Suprapubic skin (tissue), 4 donors: ENCODE results near the gene SPATA20. TPM values are rescaled to one million over a fixed set of nuclear protein-coding genes. Genes with fewer than 3 reads are reported as not detected.

ENCODE experiments used
- DNase-seq, 2 donors: peaks; one replicate each; pipeline ENCODE4 v3.0.0-alpha.2; 2019; ENCODE audit warnings: low spot score in 2 of 2
- H3K27ac ChIP-seq: fragments of 200-600 bp; sonication (generic); one replicate; pipeline ENCODE4 v1.5.1; 2019
- H3K27me3 ChIP-seq: fragments of 200-600 bp; sonication (generic); one replicate; pipeline ENCODE4 v1.5.1; 2019
- H3K36me3 ChIP-seq: fragments of 200-600 bp; sonication (generic); one replicate; pipeline ENCODE4 v1.5.1; 2019
- H3K4me1 ChIP-seq: fragments of 200-600 bp; sonication (generic); one replicate; pipeline ENCODE4 v1.5.1; 2019
- H3K4me3 ChIP-seq: fragments of 200-600 bp; sonication (generic); one replicate; pipeline ENCODE4 v1.5.1; 2019; ENCODE audit warnings: mild to moderate bottlenecking
- H3K9me3 ChIP-seq: fragments of 200-600 bp; sonication (generic); one replicate; pipeline ENCODE4 v1.5.1; 2019
- EP300 ChIP-seq: sonication (generic); formaldehyde crosslinking; IDR thresholded peaks from one replicate; pipeline ENCODE4 v1.6.1; 2017; ENCODE audit warnings: antibody characterized with exemption
- POLR2A ChIP-seq, 2 donors: fragments of 450-650 bp; IDR thresholded peaks; one replicate each; pipeline ENCODE4 v1.6.1; 2017; ENCODE audit warnings: antibody characterized with exemption in 2 of 2, mild to moderate bottlenecking in 2 of 2, moderate library complexity in 2 of 2
- POLR2AphosphoS5 ChIP-seq, 3 donors: sonication (generic); formaldehyde crosslinking; IDR thresholded peaks; one replicate each; pipeline ENCODE4 v1.6.1; 2017; ENCODE audit warnings: antibody characterized with exemption in 3 of 3
- WGBS: methylation state at CpG from one replicate; pipeline ENCODE4 v1.1.5; 2018; 5-methylcytosine and 5-hydroxymethylcytosine counted together
- total RNA-seq, 4 donors: library from RNA; depleted of rRNA; stranded (reverse); fragments of >200 nt; gene quantifications; one replicate each; pipeline ENCODE4 v1.1.0, GENCODE V29; 2016
- TF ChIP-seq, protein P1 (sequence below), 2 donors: fragments of 200-600 bp in 1 of 2; fragments of 450-650 bp in 1 of 2; sonication (generic) in 1 of 2; IDR thresholded peaks; one replicate each; pipeline ENCODE4 v1.5.1; 2016 to 2019; ENCODE audit warnings: antibody characterized with exemption in 2 of 2, mild to moderate bottlenecking in 1 of 2, moderate library complexity in 1 of 2

Gene SPATA20
- total RNA-seq, 4 donors from 2014 or later = 36.5 to 75.4 (median 50.9) TPM

DNA sequence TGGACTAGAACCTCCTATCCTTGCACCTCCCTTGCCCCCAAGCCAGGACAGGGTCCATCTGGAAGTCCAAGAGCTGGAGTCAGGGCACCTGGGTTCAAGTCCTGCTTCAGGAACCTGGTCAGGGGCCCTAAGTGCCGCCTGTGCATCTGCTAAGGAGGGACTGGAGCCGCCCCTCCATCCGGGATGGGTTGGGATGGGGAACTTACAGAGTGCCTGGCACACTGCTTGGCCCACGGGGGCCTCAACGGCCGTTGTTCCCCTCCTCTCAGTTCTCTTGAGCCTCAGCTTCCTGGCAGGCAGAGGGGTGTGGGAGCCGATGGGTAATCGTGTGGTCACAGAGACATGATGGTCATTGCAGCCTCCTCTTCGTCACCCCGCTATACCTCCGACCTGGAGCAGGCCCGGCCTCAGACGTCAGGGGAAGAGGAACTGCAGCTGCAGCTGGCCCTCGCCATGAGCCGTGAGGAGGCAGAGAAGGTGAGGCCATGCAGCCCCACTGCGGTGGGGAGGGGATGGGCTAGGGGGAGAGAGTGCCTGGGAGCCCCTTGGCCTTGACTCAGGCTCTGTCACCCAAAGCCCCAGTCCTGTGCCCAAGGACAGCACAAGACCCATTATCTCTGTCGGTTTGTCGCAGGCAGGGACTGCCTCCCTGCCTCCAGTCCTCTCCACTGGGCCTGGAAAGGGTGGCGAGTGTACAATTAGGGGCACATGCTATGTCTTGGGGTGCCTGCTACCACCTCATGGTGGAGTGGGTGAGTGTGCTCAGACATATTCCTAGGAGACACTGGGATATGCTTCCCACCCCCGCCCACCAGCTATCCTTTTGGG, 9.0 kb upstream of the SPATA20 start:
- no peak for TF ChIP-seq POLR2A (IDR thresholded peaks at IDR 0.05)
- TF ChIP-seq EP300 = no peak
- TF ChIP-seq, protein P1, sequence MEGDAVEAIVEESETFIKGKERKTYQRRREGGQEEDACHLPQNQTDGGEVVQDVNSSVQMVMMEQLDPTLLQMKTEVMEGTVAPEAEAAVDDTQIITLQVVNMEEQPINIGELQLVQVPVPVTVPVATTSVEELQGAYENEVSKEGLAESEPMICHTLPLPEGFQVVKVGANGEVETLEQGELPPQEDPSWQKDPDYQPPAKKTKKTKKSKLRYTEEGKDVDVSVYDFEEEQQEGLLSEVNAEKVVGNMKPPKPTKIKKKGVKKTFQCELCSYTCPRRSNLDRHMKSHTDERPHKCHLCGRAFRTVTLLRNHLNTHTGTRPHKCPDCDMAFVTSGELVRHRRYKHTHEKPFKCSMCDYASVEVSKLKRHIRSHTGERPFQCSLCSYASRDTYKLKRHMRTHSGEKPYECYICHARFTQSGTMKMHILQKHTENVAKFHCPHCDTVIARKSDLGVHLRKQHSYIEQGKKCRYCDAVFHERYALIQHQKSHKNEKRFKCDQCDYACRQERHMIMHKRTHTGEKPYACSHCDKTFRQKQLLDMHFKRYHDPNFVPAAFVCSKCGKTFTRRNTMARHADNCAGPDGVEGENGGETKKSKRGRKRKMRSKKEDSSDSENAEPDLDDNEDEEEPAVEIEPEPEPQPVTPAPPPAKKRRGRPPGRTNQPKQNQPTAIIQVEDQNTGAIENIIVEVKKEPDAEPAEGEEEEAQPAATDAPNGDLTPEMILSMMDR (IDR thresholded peaks at IDR 0.05) = no peak
- no peak for TF ChIP-seq POLR2AphosphoS5 (IDR thresholded peaks at IDR 0.05)
- H3K4me3 ChIP-seq = no peak overlapping the region
- no peaks in the 10 kb centered on the region for H3K9me3 ChIP-seq
- H3K4me1 ChIP-seq = peaks cover 69% of the 10 kb centered on the region
- 90% methylated on average over 16 of the region's 20 CpGs for WGBS
- H3K27ac ChIP-seq = no peak overlapping the region
- H3K27me3 ChIP-seq = peaks cover 1% of the 10 kb centered on the region
- no peak for DNase-seq
- H3K36me3 ChIP-seq = no peaks in the 10 kb centered on the region

DNA sequence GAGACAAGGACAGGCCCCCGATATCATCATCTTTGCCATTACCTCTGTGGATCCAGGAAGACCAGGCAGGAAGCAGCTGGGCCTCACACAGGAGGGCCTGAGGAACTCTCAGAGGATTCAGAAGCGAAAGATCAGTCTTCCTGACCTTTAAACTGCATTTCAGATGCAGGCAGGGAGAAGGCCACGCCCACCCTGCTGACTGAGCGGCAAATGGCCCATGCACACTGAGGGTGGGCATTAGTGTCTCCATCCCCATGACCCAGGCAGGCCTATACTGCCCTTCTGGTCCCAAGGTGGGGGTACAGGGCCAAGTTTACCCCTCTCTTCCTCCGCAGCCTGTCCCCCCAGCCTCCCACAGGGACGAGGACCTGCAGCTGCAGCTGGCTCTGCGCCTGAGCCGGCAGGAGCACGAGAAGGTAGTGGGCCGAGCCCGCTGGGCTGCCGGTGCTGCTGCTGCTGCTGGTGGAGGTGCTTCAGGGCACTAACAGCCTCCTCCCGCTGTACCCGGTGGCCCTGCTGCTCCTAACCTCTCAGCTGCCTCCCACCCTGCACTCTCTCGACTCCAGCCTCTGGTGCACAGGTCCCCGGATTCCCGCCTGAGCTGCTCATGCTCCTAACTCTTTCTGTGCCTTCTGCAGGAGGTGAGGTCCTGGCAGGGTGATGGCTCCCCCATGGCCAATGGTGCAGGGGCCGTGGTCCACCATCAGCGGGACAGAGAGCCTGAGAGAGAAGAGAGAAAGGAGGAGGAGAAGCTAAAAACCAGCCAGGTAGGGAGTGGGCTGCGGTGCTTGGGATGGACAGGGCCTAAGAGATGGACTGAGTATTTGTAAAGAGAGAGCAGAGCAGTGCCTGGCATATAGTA, 8.2 kb upstream of the SPATA20 start:
- 79% methylated on average over 20 of the region's 20 CpGs for WGBS
- peaks cover 66% of the 10 kb centered on the region for H3K4me1 ChIP-seq
- H3K27ac ChIP-seq = no peak overlapping the region
- no peak for TF ChIP-seq EP300
- TF ChIP-seq, protein P1 (IDR thresholded peaks at IDR 0.05) = no peak
- TF ChIP-seq POLR2A (IDR thresholded peaks at IDR 0.05) = no peak
- no peak for TF ChIP-seq POLR2AphosphoS5 (IDR thresholded peaks at IDR 0.05)
- DNase-seq = no peak
- no peak overlapping the region for H3K4me3 ChIP-seq
- no peaks in the 10 kb centered on the region for H3K9me3 ChIP-seq
- H3K36me3 ChIP-seq = no peaks in the 10 kb centered on the region
- H3K27me3 ChIP-seq = no peaks in the 10 kb centered on the region

DNA sequence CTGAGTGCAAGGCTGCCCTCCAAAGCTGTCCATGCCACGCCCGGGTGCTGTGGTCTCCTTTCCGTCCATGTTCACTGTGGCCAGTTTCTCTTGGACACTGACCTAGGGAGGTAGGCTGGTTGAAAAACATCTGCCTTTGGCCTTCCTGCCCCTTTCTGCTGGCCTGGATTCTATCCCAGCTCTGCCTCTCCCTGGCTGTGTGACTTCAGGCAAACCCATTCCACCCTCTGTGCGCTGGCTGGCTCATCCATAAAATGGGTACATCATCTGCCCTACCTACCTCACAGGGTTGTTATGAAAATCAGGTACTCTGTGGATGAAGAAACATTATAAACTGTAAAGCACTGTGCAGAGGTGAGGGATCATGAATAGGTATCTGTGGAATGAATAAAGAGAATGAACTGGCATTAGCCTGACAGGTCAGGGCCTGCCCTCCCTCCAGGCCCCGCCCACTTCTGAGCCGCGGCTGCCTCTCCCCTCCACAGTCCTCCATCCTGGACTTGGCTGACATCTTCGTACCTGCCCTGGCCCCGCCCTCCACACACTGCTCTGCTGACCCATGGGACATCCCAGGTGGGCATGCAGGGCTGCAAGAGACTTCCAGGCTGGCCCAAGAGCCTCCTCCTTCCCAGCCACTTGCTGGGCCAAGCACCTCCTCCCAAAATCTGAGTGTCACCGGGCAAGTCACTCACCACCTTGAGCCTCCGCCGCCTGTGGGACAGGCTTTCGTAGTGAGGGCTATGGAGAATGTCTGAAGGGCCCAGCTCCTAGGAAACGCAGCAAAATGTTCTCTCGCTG, 7.0 kb upstream of the SPATA20 start:
- WGBS = 65% methylated on average over 13 of the region's 15 CpGs
- H3K4me3 ChIP-seq = no peak overlapping the region
- H3K27me3 ChIP-seq = no peaks in the 10 kb centered on the region
- no peaks in the 10 kb centered on the region for H3K36me3 ChIP-seq
- H3K27ac ChIP-seq = peak overlapping the region; percentile 15
- H3K9me3 ChIP-seq = no peaks in the 10 kb centered on the region
- no peak for DNase-seq
- H3K4me1 ChIP-seq = peaks cover 54% of the 10 kb centered on the region
- TF ChIP-seq EP300 (no peak), POLR2A (IDR thresholded peaks at IDR 0.05) (no peak), POLR2AphosphoS5 (IDR thresholded peaks at IDR 0.05) (no peak)
- TF ChIP-seq, protein P1 (IDR thresholded peaks at IDR 0.05) = no peak

DNA sequence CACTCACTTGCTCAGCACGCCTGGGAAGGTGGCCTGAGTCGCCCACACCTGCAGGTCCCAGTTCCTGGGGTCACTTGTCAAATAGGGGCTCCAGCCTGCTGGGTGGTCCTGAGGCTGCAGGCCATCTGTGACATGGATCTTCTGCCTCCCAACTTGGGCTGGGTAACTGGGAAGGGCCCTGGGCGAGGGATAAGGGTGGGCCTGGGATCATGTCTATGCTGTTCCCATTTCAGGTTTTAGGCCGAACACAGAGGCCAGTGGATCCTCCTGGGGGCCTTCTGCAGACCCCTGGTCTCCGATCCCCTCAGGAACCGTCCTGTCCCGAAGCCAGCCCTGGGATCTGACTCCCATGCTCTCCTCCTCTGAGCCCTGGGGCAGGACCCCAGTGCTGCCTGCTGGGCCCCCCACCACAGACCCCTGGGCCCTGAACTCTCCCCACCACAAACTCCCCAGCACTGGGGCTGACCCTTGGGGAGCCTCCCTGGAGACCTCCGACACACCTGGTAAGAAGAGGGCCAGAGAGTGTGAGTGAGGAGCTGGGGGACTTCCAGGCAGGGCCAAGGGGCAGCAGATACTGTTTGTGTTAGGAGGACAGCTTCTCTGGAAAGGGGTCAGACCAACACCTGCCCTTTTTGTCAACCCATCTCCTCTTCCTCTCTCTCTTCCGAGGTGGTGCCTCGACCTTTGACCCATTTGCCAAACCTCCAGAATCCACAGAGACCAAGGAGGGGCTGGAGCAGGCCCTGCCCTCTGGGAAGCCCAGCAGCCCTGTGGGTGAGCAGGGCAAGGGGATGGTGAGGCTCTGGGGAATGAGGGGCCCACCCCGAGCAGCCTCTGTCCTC, 6.2 kb upstream of the SPATA20 start:
- DNase-seq = no peak
- no peaks in the 10 kb centered on the region for H3K36me3 ChIP-seq
- TF ChIP-seq POLR2A (IDR thresholded peaks at IDR 0.05) (no peak), POLR2AphosphoS5 (IDR thresholded peaks at IDR 0.05) (no peak), EP300 (no peak)
- TF ChIP-seq, protein P1 (IDR thresholded peaks at IDR 0.05) = no peak
- H3K4me3 ChIP-seq = no peak overlapping the region
- peak overlapping the region; percentile 84 for H3K27ac ChIP-seq
- no peaks in the 10 kb centered on the region for H3K9me3 ChIP-seq
- H3K4me1 ChIP-seq = peaks cover 47% of the 10 kb centered on the region
- 86% methylated on average over 9 of the region's 11 CpGs for WGBS
- H3K27me3 ChIP-seq = no peaks in the 10 kb centered on the region
